PC-9 (cell line): ENCODE results near the gene NFKBIE.

Source experiments
- CTCF ChIP-seq: fragments of 200-600 bp; sonication (generic); conservative IDR thresholded peaks from 2 replicates; pipeline ENCODE4 v1.6.1; 2017; ENCODE audit warnings: mixed run types, antibody characterized with exemption, mild to moderate bottlenecking, moderate library complexity
- EZH2 ChIP-seq: fragments of 200-600 bp; sonication (generic); IDR thresholded peaks from 2 replicates; pipeline ENCODE4 v1.8.0; 2017; ENCODE audit warnings: antibody characterized with exemption, low read depth

- TF ChIP-seq CTCF (no peak), EZH2 (no peak)
Measured at GRCh38 chr6:44228836-44229235, 36.5 kb downstream of the NFKBIE start.
